Esophagus muscularis mucosa (tissue), 4 donors: ENCODE measurements around the gene MYH11. TPM values are rescaled to one million over a fixed set of nuclear protein-coding genes. Genes with fewer than 3 reads are reported as not detected.

Source experiments
- DNase-seq: peaks from one replicate; pipeline ENCODE4 v3.0.0-alpha.2; 2017; ENCODE audit errors: extremely low spot score
- H3K27ac ChIP-seq, 4 donors: fragments of 200-600 bp; sonication (generic); replicated peaks in 1 of 4; 1 replicate in 3 of 4; 2 replicates in 1 of 4; pipeline ENCODE4 v1.5.1; 2016 to 2019; ENCODE audit warnings: mild to moderate bottlenecking in 1 of 4
- H3K27me3 ChIP-seq, 4 donors: fragments of 200-600 bp; sonication (generic); one replicate each; pipeline versions ENCODE4 v1.5.1 to v1.6.0; 2016 to 2019
- H3K36me3 ChIP-seq, 4 donors: fragments of 200-600 bp; sonication (generic); one replicate each; pipeline ENCODE4 v1.5.1; 2016 to 2019
- H3K4me1 ChIP-seq, 4 donors: fragments of 200-600 bp; sonication (generic); one replicate each; pipeline ENCODE4 v1.5.1; 2016 to 2019
- H3K4me3 ChIP-seq, 4 donors: fragments of 200-600 bp; sonication (generic); 1 replicate in 2 of 4; 2 replicates in 2 of 4; pipeline ENCODE4 v1.5.1; 2016 to 2019; ENCODE audit warnings: mild to moderate bottlenecking in 4 of 4, moderate library complexity in 1 of 4
- H3K9me3 ChIP-seq, 4 donors: fragments of 200-600 bp; sonication (generic); 1 replicate in 3 of 4; 2 replicates in 1 of 4; pipeline ENCODE4 v1.5.1; 2016 to 2019
- CTCF ChIP-seq, 3 experiments: fragments of 200-600 bp in 2 of 3; fragments of 450-650 bp in 1 of 3; sonication (generic) in 2 of 3; IDR thresholded peaks; one replicate each; pipeline ENCODE4 v1.5.1; 2017 to 2019; ENCODE audit warnings: antibody characterized with exemption in 3 of 3, mild to moderate bottlenecking in 2 of 3, moderate library complexity in 1 of 3
- EP300 ChIP-seq: sonication (generic); formaldehyde crosslinking; IDR thresholded peaks from one replicate; pipeline ENCODE4 v1.6.1; 2017; ENCODE audit warnings: antibody characterized with exemption
- POLR2A ChIP-seq: fragments of 450-650 bp; IDR thresholded peaks from one replicate; pipeline ENCODE4 v1.6.1; 2017; ENCODE audit warnings: antibody characterized with exemption, moderate library complexity, mild to moderate bottlenecking, low read depth
- POLR2AphosphoS5 ChIP-seq, 2 donors: sonication (generic); formaldehyde crosslinking; IDR thresholded peaks; one replicate each; pipeline ENCODE4 v1.6.1; 2017; ENCODE audit warnings: antibody characterized with exemption in 2 of 2
- WGBS: methylation state at CpG from one replicate; pipeline ENCODE4 v1.1.5; 2018; 5-methylcytosine and 5-hydroxymethylcytosine counted together
- intact Hi-C: fragments of 100-400 bp; cut with DNase I; formaldehyde crosslinking; loops from one replicate; pipeline ENCODE4 v1.15.1; 2023
- total RNA-seq, 4 donors: library from RNA; depleted of rRNA; stranded (reverse); fragments of >200 nt; gene quantifications; one replicate each; pipeline versions ENCODE4 v1.1.0 to v1.2.1, GENCODE V29; 2016

The MYH11 gene
- total RNA-seq, 4 donors from 2014 or later = 9,583 to 20,476 (median 14,208) TPM

- no peaks in the 10 kb centered on the region for H3K27me3 ChIP-seq
- no peak for TF ChIP-seq EP300
- DNase-seq = no peak
- H3K4me1 ChIP-seq = peaks cover 21 to 62% (median 57%) of the 10 kb centered on the region in 4 donors
- H3K27ac ChIP-seq = peak overlapping the region; percentile 82 to 95 (median 90)
- H3K9me3 ChIP-seq = no peaks in the 10 kb centered on the region
- intact Hi-C loops = loop anchor here (5.0 to 10.0 kb wide), 2 partner anchors 60 to 128 kb away; partner anchors contain the start of gene ABCC1
- 84% methylated on average over 4 of the region's 4 CpGs for WGBS
- H3K36me3 ChIP-seq = peaks cover 9 to 13% (median 9%) of the 10 kb centered on the region in 4 donors
- peak overlapping the region; percentile 76 to 89 (median 88) for H3K4me3 ChIP-seq
Measured at GRCh38 chr16:15887283-15887682, 30.5 kb upstream of the MYH11 start.

- H3K4me3 ChIP-seq = no peak overlapping the region
- 53% methylated on average over 1 of the region's 1 CpG for whole genome bisulfite sequencing
- H3K27me3 ChIP-seq = no peaks in the 10 kb centered on the region
- TF ChIP-seq EP300 (no peak), POLR2AphosphoS5 (IDR thresholded peaks at IDR 0.05) (no peak), POLR2A (no peak), CTCF (IDR thresholded peaks at IDR 0.05) (no peak)
- H3K36me3 ChIP-seq = peaks cover 13 to 21% (median 17%) of the 10 kb centered on the region in 4 donors
- H3K9me3 ChIP-seq = no peaks in the 10 kb centered on the region
- DNase-seq = no peak
- H3K4me1 ChIP-seq = peaks cover 21 to 69% (median 58%) of the 10 kb centered on the region in 4 donors
- peak overlapping the region in 3 of 4 donors; percentile 22 to 49 (median 46) for H3K27ac ChIP-seq
- intact Hi-C loops = loop anchor here (5.0 to 10.0 kb wide), 2 partner anchors 61 to 129 kb away; partner anchors contain the start of gene ABCC1
Measured at GRCh38 chr16:15886078-15886477, 29.2 kb upstream of the MYH11 start.

- peak overlapping the region in 3 of 4 donors; percentile 22 to 49 (median 46) for H3K27ac ChIP-seq
- intact Hi-C loops = loop anchor here (5.0 to 10.0 kb wide), 2 partner anchors 62 to 129 kb away; partner anchors contain the start of gene ABCC1
Measured at GRCh38 chr16:15885560-15886001, 28.8 kb upstream of the MYH11 start.

GRCh38 chr16:15882563-15882962 is 25.7 kb upstream of the MYH11 start:
- H3K27ac ChIP-seq = no peak overlapping the region
- H3K36me3 ChIP-seq = peaks cover 13 to 41% (median 27%) of the 10 kb centered on the region in 4 donors
- DNase-seq = no peak
- intact Hi-C loops = loop anchor here (10.0 kb wide), 1 partner anchor 132 kb away; no protein-coding TSS in a partner anchor
- H3K4me3 ChIP-seq = no peak overlapping the region
- no peaks in the 10 kb centered on the region for H3K9me3 ChIP-seq
- WGBS = 96% methylated on average over 3 of the region's 3 CpGs
- no peaks in the 10 kb centered on the region for H3K27me3 ChIP-seq
- TF ChIP-seq POLR2A (no peak), POLR2AphosphoS5 (IDR thresholded peaks at IDR 0.05) (no peak), CTCF (IDR thresholded peaks at IDR 0.05) (no peak)
- H3K4me1 ChIP-seq = peaks cover 20 to 84% (median 63%) of the 10 kb centered on the region in 4 donors

More at GRCh38 chr16:15885560-15886001, 28.8 kb upstream of the MYH11 start:
- peaks cover 13 to 21% (median 17%) of the 10 kb centered on the region in 4 donors for H3K36me3 ChIP-seq
- TF ChIP-seq POLR2AphosphoS5 (IDR thresholded peaks at IDR 0.05) (no peak), EP300 (no peak), CTCF (IDR thresholded peaks at IDR 0.05) (no peak), POLR2A (no peak)
- no peak for DNase-seq
- H3K4me1 ChIP-seq = peaks cover 21 to 74% (median 60%) of the 10 kb centered on the region in 4 donors
- WGBS = 92% methylated on average over 5 of the region's 5 CpGs
- H3K4me3 ChIP-seq = no peak overlapping the region
- no peaks in the 10 kb centered on the region for H3K9me3 ChIP-seq
- no peaks in the 10 kb centered on the region for H3K27me3 ChIP-seq

- no peak for DNase-seq
- intact Hi-C loops = loop anchor here (10.0 kb wide), 1 partner anchor 133 kb away; no protein-coding TSS in a partner anchor
- WGBS = 91% methylated on average over 13 of the region's 13 CpGs
- H3K9me3 ChIP-seq = no peaks in the 10 kb centered on the region
- H3K27ac ChIP-seq = peak overlapping the region in 1 of 4 donors; percentile 1
- H3K4me3 ChIP-seq = no peak overlapping the region
- H3K27me3 ChIP-seq = no peaks in the 10 kb centered on the region
- peaks cover 13 to 77% (median 57%) of the 10 kb centered on the region in 4 donors for H3K4me1 ChIP-seq
- H3K36me3 ChIP-seq = peaks cover 13 to 48% (median 32%) of the 10 kb centered on the region in 4 donors
- TF ChIP-seq EP300 = no peak
- TF ChIP-seq POLR2A = no peak
- TF ChIP-seq POLR2AphosphoS5 (IDR thresholded peaks at IDR 0.05) = no peak
- TF ChIP-seq CTCF (IDR thresholded peaks at IDR 0.05) = no peak
Measured at GRCh38 chr16:15881794-15882379, 25.1 kb upstream of the MYH11 start.
